Measurements from ENCODE around the gene DLG2.

DLG2 gene

DNA sequence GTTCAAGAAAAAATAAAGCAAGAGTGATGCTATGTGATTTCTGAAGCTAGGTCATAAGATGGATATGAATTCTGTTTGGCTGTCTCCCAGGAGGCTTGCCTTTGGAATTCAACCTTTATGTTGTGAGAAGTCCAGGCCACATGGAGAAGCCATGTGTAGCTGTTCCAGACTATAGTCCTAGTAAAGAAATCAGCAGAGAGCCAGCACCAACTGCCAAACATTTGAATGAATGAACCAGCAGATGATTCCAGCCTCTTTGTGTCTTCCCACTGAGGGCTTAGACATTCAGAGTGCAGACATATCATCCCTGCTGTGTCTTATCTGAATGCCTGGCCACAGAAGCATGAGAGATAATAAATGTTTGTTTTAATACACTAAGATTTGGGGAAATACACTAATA is 1150.6 kb downstream of the DLG2 start:
- Histone ChIP-seq H3K27me3 (ENCODE audit: insufficient read depth, poor library complexity, severe bottlenecking) (no peaks in the 10 kb centered on the region), H3K27ac (replicated peaks) (no peak overlapping the region), H3K4me3 (replicated peaks; ENCODE audit: insufficient read depth, low read length) (no peak overlapping the region)
- TF ChIP-seq SPI1 (IDR thresholded peaks at IDR 0.05; ENCODE audit: borderline replicate concordance, low read depth) (no peak), POLR2AphosphoS5 (IDR thresholded peaks at IDR 0.05; ENCODE audit: low read depth) (no peak), GABPA (IDR thresholded peaks at IDR 0.05; ENCODE audit: low read depth) (no peak)
- TF ChIP-seq, protein P1, sequence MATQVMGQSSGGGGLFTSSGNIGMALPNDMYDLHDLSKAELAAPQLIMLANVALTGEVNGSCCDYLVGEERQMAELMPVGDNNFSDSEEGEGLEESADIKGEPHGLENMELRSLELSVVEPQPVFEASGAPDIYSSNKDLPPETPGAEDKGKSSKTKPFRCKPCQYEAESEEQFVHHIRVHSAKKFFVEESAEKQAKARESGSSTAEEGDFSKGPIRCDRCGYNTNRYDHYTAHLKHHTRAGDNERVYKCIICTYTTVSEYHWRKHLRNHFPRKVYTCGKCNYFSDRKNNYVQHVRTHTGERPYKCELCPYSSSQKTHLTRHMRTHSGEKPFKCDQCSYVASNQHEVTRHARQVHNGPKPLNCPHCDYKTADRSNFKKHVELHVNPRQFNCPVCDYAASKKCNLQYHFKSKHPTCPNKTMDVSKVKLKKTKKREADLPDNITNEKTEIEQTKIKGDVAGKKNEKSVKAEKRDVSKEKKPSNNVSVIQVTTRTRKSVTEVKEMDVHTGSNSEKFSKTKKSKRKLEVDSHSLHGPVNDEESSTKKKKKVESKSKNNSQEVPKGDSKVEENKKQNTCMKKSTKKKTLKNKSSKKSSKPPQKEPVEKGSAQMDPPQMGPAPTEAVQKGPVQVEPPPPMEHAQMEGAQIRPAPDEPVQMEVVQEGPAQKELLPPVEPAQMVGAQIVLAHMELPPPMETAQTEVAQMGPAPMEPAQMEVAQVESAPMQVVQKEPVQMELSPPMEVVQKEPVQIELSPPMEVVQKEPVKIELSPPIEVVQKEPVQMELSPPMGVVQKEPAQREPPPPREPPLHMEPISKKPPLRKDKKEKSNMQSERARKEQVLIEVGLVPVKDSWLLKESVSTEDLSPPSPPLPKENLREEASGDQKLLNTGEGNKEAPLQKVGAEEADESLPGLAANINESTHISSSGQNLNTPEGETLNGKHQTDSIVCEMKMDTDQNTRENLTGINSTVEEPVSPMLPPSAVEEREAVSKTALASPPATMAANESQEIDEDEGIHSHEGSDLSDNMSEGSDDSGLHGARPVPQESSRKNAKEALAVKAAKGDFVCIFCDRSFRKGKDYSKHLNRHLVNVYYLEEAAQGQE (IDR thresholded peaks at IDR 0.05; ENCODE audit: insufficient replicate concordance, low read depth), result no peak
- TF ChIP-seq, protein P2, sequence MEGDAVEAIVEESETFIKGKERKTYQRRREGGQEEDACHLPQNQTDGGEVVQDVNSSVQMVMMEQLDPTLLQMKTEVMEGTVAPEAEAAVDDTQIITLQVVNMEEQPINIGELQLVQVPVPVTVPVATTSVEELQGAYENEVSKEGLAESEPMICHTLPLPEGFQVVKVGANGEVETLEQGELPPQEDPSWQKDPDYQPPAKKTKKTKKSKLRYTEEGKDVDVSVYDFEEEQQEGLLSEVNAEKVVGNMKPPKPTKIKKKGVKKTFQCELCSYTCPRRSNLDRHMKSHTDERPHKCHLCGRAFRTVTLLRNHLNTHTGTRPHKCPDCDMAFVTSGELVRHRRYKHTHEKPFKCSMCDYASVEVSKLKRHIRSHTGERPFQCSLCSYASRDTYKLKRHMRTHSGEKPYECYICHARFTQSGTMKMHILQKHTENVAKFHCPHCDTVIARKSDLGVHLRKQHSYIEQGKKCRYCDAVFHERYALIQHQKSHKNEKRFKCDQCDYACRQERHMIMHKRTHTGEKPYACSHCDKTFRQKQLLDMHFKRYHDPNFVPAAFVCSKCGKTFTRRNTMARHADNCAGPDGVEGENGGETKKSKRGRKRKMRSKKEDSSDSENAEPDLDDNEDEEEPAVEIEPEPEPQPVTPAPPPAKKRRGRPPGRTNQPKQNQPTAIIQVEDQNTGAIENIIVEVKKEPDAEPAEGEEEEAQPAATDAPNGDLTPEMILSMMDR (IDR thresholded peaks at IDR 0.05; ENCODE audit: insufficient read depth, low read length), result no peak
- DNase-seq (ENCODE audit: low read depth in 1 of 2, low spot score in 1 of 2), result no peak

DNA sequence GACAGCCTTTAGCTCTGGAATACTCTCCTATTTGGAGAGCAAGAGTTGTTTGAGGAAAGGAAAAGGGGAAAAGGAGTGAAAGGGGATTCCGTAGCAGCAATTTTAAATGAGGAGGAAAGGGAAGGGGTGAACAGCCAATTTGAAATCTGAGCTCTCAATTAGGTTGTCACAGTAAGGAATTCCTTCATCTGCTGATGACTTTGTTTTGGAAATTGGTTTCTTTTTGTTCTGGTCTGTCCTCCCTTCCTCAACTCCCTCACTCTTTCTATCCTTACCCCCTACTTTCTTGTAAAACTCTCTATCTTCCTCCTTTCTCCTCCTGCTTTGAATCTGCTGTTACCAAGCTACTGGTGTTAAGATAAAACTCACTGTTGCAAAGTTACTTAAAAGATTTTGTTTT is 1155.6 kb downstream of the DLG2 start:
- no peak overlapping the region for H3K27ac ChIP-seq (replicated peaks)
- H3K27me3 ChIP-seq (ENCODE audit: insufficient read depth, poor library complexity, severe bottlenecking), result no peaks in the 10 kb centered on the region
- no peak overlapping the region for H3K4me3 ChIP-seq (replicated peaks; ENCODE audit: insufficient read depth, low read length)
- TF ChIP-seq, protein P1 (IDR thresholded peaks at IDR 0.05; ENCODE audit: insufficient replicate concordance, low read depth), result no peak
- TF ChIP-seq, protein P2 (IDR thresholded peaks at IDR 0.05; ENCODE audit: insufficient read depth, low read length), result no peak
- TF ChIP-seq SPI1 (IDR thresholded peaks at IDR 0.05; ENCODE audit: borderline replicate concordance, low read depth) (no peak), POLR2AphosphoS5 (IDR thresholded peaks at IDR 0.05; ENCODE audit: low read depth) (no peak), GABPA (IDR thresholded peaks at IDR 0.05; ENCODE audit: low read depth) (no peak)
- no peak for DNase-seq (ENCODE audit: low read depth in 1 of 2, low spot score in 1 of 2)

DNA sequence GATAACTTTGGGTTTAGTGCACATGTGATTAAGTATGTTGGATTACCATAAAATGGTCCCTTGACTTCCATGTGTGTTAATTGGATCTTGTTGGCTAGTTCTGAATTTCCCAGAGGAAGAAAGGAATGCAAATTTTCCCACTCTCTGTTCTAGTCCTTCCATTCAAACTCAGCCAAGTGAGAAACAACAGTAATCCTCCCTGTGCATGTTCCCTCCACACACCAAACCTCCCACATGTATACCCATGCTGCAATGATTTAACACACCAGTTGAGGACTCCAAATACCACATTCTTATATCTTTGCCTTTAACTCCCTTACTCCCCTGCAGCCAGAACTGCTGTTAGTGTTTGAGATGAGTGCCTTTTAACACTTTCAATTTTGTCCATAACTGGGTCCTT is 1158.9 kb downstream of the DLG2 start:
- DNase-seq (ENCODE audit: low read depth in 1 of 2, low spot score in 1 of 2), result no peak
- Histone ChIP-seq H3K4me3 (replicated peaks; ENCODE audit: insufficient read depth, low read length) (no peak overlapping the region), H3K27ac (replicated peaks) (no peak overlapping the region), H3K27me3 (ENCODE audit: insufficient read depth, poor library complexity, severe bottlenecking) (no peaks in the 10 kb centered on the region)
- TF ChIP-seq, protein P1 (IDR thresholded peaks at IDR 0.05; ENCODE audit: insufficient replicate concordance, low read depth), result no peak
- TF ChIP-seq GABPA (IDR thresholded peaks at IDR 0.05; ENCODE audit: low read depth), result no peak
- no peak for TF ChIP-seq POLR2AphosphoS5 (IDR thresholded peaks at IDR 0.05; ENCODE audit: low read depth)
- TF ChIP-seq, protein P2 (IDR thresholded peaks at IDR 0.05; ENCODE audit: insufficient read depth, low read length), result no peak
- TF ChIP-seq SPI1 (IDR thresholded peaks at IDR 0.05; ENCODE audit: borderline replicate concordance, low read depth), result no peak
